ENCODE data around the gene ALDH1B1. TPM values are rescaled to one million over a fixed set of nuclear protein-coding genes. Genes with fewer than 3 reads are reported as not detected.
"Not testable (repeated sequence)": the region's sequence is repeated elsewhere in the genome, so short reads cannot be mapped to it uniquely, and the experiment has no call there.

Gene ALDH1B1
- polyA plus RNA-seq, 1 experiment, result 38.4 TPM

DNA sequence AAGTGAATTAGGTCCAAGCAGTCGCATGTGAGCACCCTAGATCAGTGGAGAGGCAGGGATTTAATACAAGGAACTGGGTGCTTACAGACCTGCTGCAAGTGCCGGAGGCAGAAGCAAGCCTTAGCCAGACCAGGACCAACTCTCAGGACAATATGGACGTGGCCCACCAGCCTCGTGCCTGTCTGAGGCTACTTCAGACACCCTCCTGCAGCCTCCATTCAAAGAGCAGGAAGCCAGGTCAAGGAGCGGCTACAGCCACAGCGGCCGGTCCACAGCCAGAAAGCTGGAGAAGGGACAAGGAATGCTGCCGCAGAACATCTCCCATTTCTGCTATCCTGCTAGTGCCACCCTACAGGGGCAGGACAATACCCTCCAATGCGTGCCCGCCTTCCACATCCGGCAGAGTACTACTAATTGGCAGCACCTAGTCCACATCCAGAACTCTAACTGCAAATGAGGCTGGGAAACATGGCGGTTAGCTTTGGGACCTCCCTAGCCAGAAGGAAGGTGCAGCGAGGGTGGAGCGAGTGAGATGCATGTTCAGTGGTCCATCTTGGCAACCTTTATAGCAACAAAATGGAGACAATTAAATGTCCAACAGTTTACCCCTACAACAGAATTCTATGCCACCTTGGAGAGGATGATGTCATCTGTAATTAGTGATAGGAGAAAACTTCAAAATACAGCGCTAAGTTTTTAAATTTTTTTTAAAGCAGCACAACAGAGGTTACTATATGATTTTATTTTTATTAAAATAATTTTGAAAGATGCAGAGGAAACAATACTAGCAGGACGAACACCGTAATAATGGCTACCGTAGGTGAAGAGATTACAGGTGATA is 1.0 kb upstream of the ALDH1B1 start:
- TF ChIP-seq, protein P1, sequence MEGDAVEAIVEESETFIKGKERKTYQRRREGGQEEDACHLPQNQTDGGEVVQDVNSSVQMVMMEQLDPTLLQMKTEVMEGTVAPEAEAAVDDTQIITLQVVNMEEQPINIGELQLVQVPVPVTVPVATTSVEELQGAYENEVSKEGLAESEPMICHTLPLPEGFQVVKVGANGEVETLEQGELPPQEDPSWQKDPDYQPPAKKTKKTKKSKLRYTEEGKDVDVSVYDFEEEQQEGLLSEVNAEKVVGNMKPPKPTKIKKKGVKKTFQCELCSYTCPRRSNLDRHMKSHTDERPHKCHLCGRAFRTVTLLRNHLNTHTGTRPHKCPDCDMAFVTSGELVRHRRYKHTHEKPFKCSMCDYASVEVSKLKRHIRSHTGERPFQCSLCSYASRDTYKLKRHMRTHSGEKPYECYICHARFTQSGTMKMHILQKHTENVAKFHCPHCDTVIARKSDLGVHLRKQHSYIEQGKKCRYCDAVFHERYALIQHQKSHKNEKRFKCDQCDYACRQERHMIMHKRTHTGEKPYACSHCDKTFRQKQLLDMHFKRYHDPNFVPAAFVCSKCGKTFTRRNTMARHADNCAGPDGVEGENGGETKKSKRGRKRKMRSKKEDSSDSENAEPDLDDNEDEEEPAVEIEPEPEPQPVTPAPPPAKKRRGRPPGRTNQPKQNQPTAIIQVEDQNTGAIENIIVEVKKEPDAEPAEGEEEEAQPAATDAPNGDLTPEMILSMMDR (IDR thresholded peaks at IDR 0.05; ENCODE audit: insufficient read depth, low read depth, low read length), result no peak
- no peak overlapping the region for H3K4me3 ChIP-seq (ENCODE audit: low read depth, low read length)
- POLR2A ChIA-PET, result no interaction called here
- H3K27me3 ChIP-seq (ENCODE audit: control insufficient read depth, insufficient read depth, low read length), result no peaks in the 10 kb centered on the region
- H3K36me3 ChIP-seq (ENCODE audit: control insufficient read depth, insufficient read depth, low read length), result peaks cover 6% of the 10 kb centered on the region
- DNase-seq (ENCODE audit: low read depth), result no peak
- CTCF ChIA-PET, result interaction anchor here (1.6 kb wide), 1 partner anchor 42 kb away, joined by 3 read pairs; no protein-coding TSS in a partner anchor

DNA sequence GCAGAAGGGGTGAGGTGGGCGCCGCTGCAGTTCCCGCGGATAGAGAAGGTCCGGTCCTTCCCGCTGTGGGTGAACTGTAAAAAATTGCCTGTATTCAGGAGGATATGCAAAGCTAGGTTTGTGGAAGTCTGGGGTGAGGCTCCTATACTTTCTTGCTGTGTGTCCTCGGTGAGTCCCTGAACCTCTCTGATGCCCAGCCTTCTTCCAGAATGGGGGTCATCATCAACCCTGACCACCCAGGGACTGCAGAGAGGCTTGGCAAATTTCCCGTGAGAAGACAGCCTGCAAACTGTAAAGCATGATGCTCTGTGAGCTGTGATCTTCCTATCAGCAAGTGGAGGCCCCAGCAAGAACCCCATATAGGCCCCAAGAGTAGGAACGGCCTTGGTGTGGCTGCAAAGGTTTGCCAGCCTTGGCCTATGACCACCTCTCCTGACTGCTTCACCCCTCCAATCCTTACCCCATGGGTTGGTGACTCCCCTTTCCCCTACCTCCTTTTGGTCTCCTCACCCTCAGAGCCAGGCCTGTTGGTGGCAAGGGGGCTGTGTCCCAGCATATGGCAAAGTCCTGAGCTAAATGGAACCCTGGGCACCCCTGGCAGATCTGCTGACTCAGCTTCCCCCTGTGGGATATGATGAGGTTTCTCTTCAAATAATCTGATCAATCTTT is 760 bp downstream of the ALDH1B1 start:
- H3K36me3 ChIP-seq (ENCODE audit: control insufficient read depth, insufficient read depth, low read length), result peaks cover 9% of the 10 kb centered on the region
- H3K4me3 ChIP-seq (ENCODE audit: low read depth, low read length), result peak overlapping the region; percentile 62
- TF ChIP-seq, protein P1 (IDR thresholded peaks at IDR 0.05; ENCODE audit: insufficient read depth, low read depth, low read length), result no peak
- POLR2A ChIA-PET, result interaction anchor here (0.6 kb wide), 1 partner anchor 1272 kb away, joined by 5 read pairs; no protein-coding TSS in a partner anchor
- CTCF ChIA-PET, result interaction anchor here (0.8 to 1.6 kb wide), 5 partner anchors 8 to 59 kb away, joined by 3 to 5 read pairs (median 3); no protein-coding TSS in a partner anchor
- no peaks in the 10 kb centered on the region for H3K27me3 ChIP-seq (ENCODE audit: control insufficient read depth, insufficient read depth, low read length)
- DNase-seq (ENCODE audit: low read depth), result no peak

DNA sequence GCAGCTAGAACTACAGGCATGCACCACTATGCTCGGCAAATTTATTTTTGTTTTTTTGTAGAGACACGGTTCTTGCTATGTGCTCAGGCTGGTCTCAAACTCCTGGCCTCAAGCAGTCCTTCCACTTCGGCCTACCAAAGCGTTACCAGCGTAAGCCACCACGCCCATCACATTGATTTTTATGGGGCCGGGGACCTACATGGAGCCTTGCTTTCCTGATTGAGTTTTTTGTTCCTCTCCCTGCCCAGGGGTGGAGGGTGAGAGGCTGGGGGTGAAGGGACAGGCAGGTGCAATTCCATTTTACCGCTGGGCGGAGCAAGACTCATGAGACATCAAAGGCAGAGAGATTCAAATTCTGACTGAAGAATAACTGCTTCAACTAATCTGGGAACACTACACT is 1.9 kb downstream of the ALDH1B1 start:
- ChIA-PET POLR2A (no interaction called here), CTCF (interaction anchor here (0.8 to 1.6 kb wide), 4 partner anchors 9 to 61 kb away, joined by 3 to 5 read pairs (median 3); no protein-coding TSS in a partner anchor)
- Histone ChIP-seq H3K27me3 (ENCODE audit: control insufficient read depth, insufficient read depth, low read length) (no peaks in the 10 kb centered on the region), H3K36me3 (ENCODE audit: control insufficient read depth, insufficient read depth, low read length) (peaks cover 9% of the 10 kb centered on the region), H3K4me3 (ENCODE audit: low read depth, low read length) (no peak overlapping the region)
- no peak for DNase-seq (ENCODE audit: low read depth)
- TF ChIP-seq, protein P1 (IDR thresholded peaks at IDR 0.05; ENCODE audit: insufficient read depth, low read depth, low read length), result no peak

DNA sequence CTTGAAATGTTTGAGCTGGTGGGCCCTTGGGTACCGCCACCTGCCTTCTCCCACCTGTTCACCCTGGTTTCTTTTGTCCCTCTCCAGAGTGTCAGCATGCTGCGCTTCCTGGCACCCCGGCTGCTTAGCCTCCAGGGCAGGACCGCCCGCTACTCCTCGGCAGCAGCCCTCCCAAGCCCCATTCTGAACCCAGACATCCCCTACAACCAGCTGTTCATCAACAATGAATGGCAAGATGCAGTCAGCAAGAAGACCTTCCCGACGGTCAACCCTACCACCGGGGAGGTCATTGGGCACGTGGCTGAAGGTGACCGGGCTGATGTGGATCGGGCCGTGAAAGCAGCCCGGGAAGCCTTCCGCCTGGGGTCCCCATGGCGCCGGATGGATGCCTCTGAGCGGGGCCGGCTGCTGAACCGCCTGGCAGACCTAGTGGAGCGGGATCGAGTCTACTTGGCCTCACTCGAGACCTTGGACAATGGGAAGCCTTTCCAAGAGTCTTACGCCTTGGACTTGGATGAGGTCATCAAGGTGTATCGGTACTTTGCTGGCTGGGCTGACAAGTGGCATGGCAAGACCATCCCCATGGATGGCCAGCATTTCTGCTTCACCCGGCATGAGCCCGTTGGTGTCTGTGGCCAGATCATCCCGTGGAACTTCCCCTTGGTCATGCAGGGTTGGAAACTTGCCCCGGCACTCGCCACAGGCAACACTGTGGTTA is 3.3 kb downstream of the ALDH1B1 start:
- Histone ChIP-seq H3K4me3 (ENCODE audit: low read depth, low read length) (no peak overlapping the region), H3K27me3 (ENCODE audit: control insufficient read depth, insufficient read depth, low read length) (no peaks in the 10 kb centered on the region), H3K36me3 (ENCODE audit: control insufficient read depth, insufficient read depth, low read length) (peaks cover 9% of the 10 kb centered on the region)
- CTCF ChIA-PET, result interaction anchor here (1.0 kb wide), 1 partner anchor 32 kb away, joined by 4 read pairs; no protein-coding TSS in a partner anchor
- TF ChIP-seq, protein P1 (IDR thresholded peaks at IDR 0.05; ENCODE audit: insufficient read depth, low read depth, low read length), result no peak
- DNase-seq (ENCODE audit: low read depth), result no peak
- POLR2A ChIA-PET, result no interaction called here

- H3K36me3 ChIP-seq (ENCODE audit: control insufficient read depth, insufficient read depth, low read length), result peaks cover 9% of the 10 kb centered on the region
- TF ChIP-seq, protein P1 (IDR thresholded peaks at IDR 0.05; ENCODE audit: insufficient read depth, low read depth, low read length), result no peak
- ChIA-PET CTCF (no interaction called here), POLR2A (no interaction called here)
- no peaks in the 10 kb centered on the region for H3K27me3 ChIP-seq (ENCODE audit: control insufficient read depth, insufficient read depth, low read length)
- DNase-seq (ENCODE audit: low read depth), result no peak
- H3K4me3 ChIP-seq (ENCODE audit: low read depth, low read length), result no peak overlapping the region
Observed at GRCh38 chr9:38396371-38396671, 3.8 kb downstream of the ALDH1B1 start.

GRCh38 chr9:38399191-38399590 is 6.7 kb downstream of the ALDH1B1 start:
- not testable (repeated sequence) for DNase-seq (ENCODE audit: low read depth); H3K4me3 ChIP-seq (ENCODE audit: low read depth, low read length); H3K27me3 ChIP-seq (ENCODE audit: control insufficient read depth, insufficient read depth, low read length); H3K36me3 ChIP-seq (ENCODE audit: control insufficient read depth, insufficient read depth, low read length)
- ChIA-PET POLR2A (interaction anchor here (0.6 kb wide), 1 partner anchor 22 kb away, joined by 3 read pairs; no protein-coding TSS in a partner anchor), CTCF (interaction anchor here (1.2 to 2.9 kb wide), 3 partner anchors 21 to 31 kb away, joined by 3 to 21 read pairs (median 3); no protein-coding TSS in a partner anchor)

All from BJ (cell line).